GM19468 (cell line): ENCODE measurements around the gene KDELR3.
"Not testable (repeated sequence)": the region's sequence is repeated elsewhere in the genome, so short reads cannot be mapped to it uniquely, and the experiment has no call there.

Experiments used
- ATAC-seq: cut with Tn5 transposase; IDR thresholded peaks from one replicate; pipeline ENCODE4 v1.9.1; 2021; ENCODE audit warnings: mild to moderate bottlenecking, moderate library complexity, moderate number of reproducible peaks; ENCODE audit not compliant: unreplicated experiment; ENCODE audit errors: extremely low read depth

The KDELR3 gene

GRCh38 chr22:38455076-38455529 is 12.8 kb upstream of the KDELR3 start, which contains the start of gene KCNJ4:
Gene KCNJ4 (minus strand): TSS chr22:38455199. CDS start chr22:38428132, 27,067 bp downstream.
- ATAC-seq, result no peak

DNA sequence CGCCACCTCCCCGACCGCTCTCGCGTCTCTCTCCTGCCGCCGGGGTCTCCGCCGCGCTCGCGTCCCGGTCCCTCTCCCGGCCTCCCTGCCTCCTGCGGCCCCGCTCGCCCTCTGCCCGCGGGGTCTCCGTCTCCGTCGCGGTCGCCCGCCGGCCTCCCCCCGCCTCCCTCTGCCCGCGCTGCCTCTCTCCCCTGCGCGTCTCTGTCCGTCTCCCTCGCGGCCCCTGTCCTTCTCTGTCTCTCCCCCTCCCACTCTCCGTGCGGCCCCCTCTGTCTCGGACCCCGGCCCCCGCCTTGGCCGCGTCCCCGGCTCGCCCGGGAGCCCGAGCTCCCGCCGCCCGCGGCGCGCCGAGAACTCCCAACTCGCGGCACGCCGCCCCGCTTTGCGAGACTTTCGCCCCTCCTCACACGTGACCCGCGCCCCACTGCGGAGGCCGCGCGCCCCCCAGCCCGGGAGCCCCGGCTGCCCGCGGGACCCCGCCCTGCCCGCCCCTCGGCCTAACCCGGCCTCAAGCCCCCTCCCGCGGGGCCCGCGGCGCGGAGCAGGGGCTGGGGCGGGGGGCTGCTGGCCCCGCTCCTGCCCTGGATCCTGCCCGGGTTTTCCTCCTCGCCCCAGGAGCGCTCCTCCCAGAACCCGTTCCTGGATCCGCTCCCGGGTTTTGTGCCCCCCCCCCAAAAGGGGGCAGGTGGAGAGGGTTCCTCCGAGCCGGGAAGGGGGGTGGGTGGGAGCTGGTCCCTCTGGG is 12.2 kb upstream of the KDELR3 start:
- no peak for ATAC-seq

DNA sequence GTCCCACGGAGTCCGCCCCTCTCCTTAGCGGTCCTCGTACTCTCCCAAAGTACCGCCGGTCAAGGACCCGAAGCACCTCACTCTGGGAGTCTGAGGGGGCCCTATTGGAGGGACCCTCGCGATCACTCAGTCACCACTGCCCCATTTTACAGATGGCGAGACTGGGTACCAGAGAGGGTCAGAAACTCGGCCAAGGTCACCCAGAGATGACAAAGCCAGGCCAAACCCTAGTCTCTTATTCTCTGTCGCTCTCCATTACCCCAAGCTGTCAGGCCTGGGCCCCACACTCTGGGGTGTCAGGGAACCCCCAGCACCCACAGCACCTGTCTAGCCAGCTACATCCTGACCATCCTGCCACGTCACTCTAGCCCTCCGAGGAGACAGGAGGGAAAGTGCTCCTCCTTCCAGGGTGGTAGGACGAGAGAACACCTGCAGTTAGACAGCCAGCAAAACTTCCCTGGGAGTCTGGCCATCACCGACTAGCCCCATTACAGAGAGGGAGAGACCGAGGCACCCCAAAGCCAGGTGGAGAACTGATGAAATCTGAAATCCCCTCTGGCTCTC is 11.5 kb upstream of the KDELR3 start:
- no peak for ATAC-seq

- ATAC-seq, result no peak
These were observed 10.8 kb upstream of the KDELR3 start for GRCh38 chr22:38456841-38457699.

- ATAC-seq, result no peak
These were observed 7.5 kb upstream of the KDELR3 start for GRCh38 chr22:38460426-38460840.

DNA sequence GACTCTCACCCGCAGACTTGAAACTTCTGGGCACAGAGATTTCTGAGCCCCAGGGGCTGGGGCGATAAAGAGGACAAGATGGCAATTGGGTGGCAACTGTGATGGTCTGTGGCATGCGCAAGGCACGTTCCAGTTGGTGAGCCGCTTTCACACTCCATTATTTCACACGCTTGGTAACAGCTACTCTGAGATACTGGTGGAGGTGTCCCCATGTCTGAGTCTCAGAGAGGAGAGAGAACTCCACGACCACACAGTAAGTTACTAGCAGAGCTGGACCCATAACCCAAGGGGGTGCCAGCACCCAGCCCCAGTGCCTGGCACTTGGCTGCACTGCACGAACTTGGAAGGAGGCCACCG is 6.9 kb upstream of the KDELR3 start:
- no peak for ATAC-seq

GRCh38 chr22:38461414-38462081 is 6.3 kb upstream of the KDELR3 start:
- no peak for ATAC-seq

- ATAC-seq, result no peak
These were observed 4.7 kb upstream of the KDELR3 start for GRCh38 chr22:38462960-38463784.

- no peak for ATAC-seq
These were observed 2.8 kb upstream of the KDELR3 start for GRCh38 chr22:38464992-38465672.

- ATAC-seq, result no peak
These were observed 2.0 kb upstream of the KDELR3 start for GRCh38 chr22:38465673-38466490.

- no peak for ATAC-seq
These were observed 425 bp upstream of the KDELR3 start for GRCh38 chr22:38467438-38467903.

DNA sequence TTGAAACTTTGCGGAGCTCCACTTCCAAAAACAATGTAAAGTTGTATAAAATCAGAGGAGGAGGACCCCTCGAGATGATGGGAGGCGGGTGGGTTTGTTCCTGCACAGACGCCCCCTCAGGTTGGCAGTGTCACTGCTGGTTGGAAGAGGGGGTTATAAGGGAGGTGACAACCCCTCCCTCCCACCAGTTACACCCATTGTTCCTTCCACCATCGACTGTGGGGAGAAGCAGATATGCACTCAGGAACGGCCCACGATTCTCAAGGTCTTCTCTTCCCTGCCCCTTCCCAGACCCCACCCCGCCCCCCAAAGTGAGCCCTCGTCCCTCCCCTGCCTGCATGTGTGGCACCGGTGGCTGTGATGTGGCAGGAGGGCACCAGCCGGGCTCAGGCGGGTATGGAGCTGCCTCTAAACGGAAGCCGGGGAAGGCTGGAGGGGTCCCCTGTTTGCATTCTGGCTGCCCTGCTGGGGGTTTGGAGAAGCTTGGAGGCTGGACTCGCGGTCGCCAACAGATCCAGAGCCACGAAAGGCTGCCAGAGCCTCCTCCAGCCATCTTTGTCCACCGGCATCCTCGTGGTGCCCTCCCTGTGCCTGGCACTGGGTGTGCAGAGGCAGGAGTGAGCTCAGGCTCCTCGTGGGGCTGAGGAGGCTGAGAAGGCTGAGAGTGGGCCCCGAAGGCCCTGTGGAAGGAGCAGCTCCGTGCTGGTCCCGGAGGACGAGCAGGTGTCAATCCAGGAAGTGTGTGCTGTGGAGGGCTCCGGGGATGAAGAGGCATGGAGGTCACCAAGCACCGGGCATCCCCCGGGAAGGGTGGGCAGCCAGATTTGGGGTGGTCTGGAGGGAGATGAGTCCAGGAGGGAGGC is 778 bp downstream of the KDELR3 start:
- ATAC-seq, result no peak

GRCh38 chr22:38469306-38469781 is 1.4 kb downstream of the KDELR3 start:
- no peak for ATAC-seq

DNA sequence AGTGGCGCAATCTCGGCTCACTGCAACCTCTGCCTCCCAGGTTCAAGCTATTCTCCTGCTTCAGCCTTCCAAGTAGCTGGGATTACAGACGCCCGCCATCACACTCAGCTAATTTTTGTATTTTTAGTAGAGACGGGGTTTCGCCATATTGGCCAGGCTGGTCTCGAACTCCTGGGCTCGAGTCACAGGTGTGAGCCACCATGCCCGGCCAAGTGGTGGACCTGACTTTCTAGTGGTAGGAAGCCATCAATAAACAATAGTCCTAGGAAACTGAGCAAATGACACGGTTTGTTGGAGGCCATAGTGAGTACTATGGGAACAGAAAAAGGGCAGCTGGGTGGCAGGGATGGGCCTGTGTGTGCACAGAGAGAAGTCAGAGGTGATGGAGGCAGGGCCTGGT is 2.3 kb downstream of the KDELR3 start:
- ATAC-seq, result not testable (repeated sequence)

GRCh38 chr22:38471237-38471636 is 3.3 kb downstream of the KDELR3 start:
- no peak for ATAC-seq

DNA sequence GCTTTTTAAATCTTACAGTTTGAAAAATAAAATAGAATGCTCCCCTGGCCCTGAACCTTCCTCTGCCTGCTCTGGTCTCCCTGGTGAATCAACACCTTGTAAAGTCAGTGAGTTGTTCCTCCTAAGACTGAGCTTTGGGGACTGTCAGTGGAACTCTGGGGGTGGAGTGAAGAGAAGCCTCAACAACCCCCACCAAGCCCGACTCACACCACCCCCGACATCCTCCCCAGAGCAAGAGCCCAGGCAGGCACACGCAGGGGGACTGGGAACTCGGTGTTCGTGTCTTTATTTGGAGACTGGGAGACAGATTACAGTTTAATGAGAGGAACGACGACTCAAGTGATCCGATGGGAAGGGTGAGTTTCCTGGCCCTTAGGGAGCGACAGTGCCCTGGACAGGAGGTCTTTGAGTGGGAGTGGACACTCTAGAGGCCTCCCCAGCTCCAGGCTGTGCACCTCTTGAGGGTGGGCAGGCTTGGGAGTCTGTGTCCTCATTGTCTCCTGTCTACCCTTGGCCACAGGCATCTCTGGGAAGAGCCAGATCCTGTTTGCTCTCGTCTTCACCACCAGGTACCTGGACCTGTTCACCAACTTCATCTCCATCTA is 6.2 kb downstream of the KDELR3 start:
- ATAC-seq, result no peak

DNA sequence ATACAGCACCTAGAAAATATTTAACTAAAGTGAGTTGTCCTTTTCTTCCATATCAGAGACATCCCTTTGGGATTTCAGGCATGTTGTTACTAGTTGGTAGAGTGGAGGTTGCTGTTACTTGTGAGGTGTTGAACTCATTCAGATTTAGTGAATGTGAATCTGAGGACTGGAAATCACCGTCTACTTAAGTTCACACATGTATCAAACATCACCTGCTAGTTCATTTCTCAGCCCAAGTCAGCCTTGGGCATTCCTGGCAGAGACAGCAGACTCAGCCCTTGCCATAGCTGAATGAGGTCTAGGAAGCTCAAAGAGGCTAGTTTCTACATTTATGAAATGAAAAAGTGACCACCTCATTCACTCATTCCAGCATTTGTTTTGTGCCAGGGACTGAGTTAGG is 9.7 kb downstream of the KDELR3 start:
- ATAC-seq, result no peak
